Measurements from ENCODE around the gene RNU1-4. TPM values are rescaled to one million over a fixed set of nuclear protein-coding genes. Genes with fewer than 3 reads are reported as not detected.

RNU1-4 gene
- total and polyA plus RNA-seq, 2 of the 13 experiments (the other 11 are each of a cell fraction or from before 2014, with no cell fraction given) = under 0.01 to 11,018 TPM

- TF ChIP-seq HCFC1 (IDR thresholded peaks at IDR 0.05; ENCODE audit: low read depth, low read length) (no peak), ZNF142 (CRISPR knock-in tag; IDR thresholded peaks at IDR 0.05) (no peak), USF2 (IDR thresholded peaks at IDR 0.05; ENCODE audit: low read depth, low read length) (no peak), USF2 (CRISPR knock-in tag; IDR thresholded peaks at IDR 0.05; ENCODE audit: borderline replicate concordance) (no peak), NPAS2 (CRISPR knock-in tag; IDR thresholded peaks at IDR 0.05; ENCODE audit: borderline replicate concordance) (no peak), ZNF101 (CRISPR knock-in tag; IDR thresholded peaks at IDR 0.05; ENCODE audit: borderline replicate concordance, low read depth) (no peak), ZSCAN5A (CRISPR knock-in tag; IDR thresholded peaks at IDR 0.05; ENCODE audit: borderline replicate concordance) (no peak), ZSCAN22 (CRISPR knock-in tag; IDR thresholded peaks at IDR 0.05) (no peak), CENPX (CRISPR knock-in tag; IDR thresholded peaks at IDR 0.05) (no peak), JARID2 (CRISPR knock-in tag; IDR thresholded peaks at IDR 0.05; ENCODE audit: insufficient replicate concordance) (no peak), KDM6A (CRISPR knock-in tag; IDR thresholded peaks at IDR 0.05; ENCODE audit: low read depth) (no peak), ZNF672 (CRISPR knock-in tag; IDR thresholded peaks at IDR 0.05) (no peak), ZNF414 (CRISPR knock-in tag; IDR thresholded peaks at IDR 0.05) (no peak), SRSF9 (IDR thresholded peaks at IDR 0.05; ENCODE audit: borderline replicate concordance, insufficient read depth, low read depth, low read length, poor library complexity, severe bottlenecking) (no peak), PHF21A (CRISPR knock-in tag; IDR thresholded peaks at IDR 0.05) (no peak)
Measured at GRCh38 chr1:16727190-16728111, 12.9 kb upstream of the RNU1-4 start (continued).
